Type B pancreatic cell (in vitro differentiated cells): ENCODE data around the gene GALNS. TPM values are rescaled to one million over a fixed set of nuclear protein-coding genes. Genes with fewer than 3 reads are reported as not detected.
A peak's percentile ranks its signal among the peaks of the same experiment; 100 is the strongest.

Experiments used
- DNase-seq: peaks from one replicate; pipeline ENCODE4 v3.0.0; 2021; ENCODE audit warnings: mixed read lengths; ENCODE audit not compliant: unreplicated experiment; ENCODE audit errors: extremely low spot score
- H3K27ac Mint-ChIP-seq: 2 replicates; pipeline ENCODE4 v1.8.0; 2021; ENCODE audit warnings: mild to moderate bottlenecking, mixed read lengths
- H3K27me3 Mint-ChIP-seq: 2 replicates; pipeline ENCODE4 v1.8.0; 2021; ENCODE audit warnings: mixed read lengths
- H3K36me3 Mint-ChIP-seq: 2 replicates; pipeline ENCODE4 v1.8.0; 2021; ENCODE audit warnings: mixed read lengths
- H3K4me1 Mint-ChIP-seq: one replicate; pipeline ENCODE4 v1.8.0; 2021; ENCODE audit warnings: mixed read lengths; ENCODE audit not compliant: unreplicated experiment
- H3K4me3 Mint-ChIP-seq: 2 replicates; pipeline ENCODE4 v1.8.0; 2021; ENCODE audit warnings: mild to moderate bottlenecking, mixed read lengths
- H3K9me3 Mint-ChIP-seq: 2 replicates; pipeline ENCODE4 v1.8.0; 2021; ENCODE audit warnings: mixed read lengths
- total RNA-seq: library from RNA; stranded (reverse); gene quantifications from 2 replicates; pipeline ENCODE4 v1.2.1, GENCODE V29; 2021; ENCODE audit warnings: low replicate concordance
- TF ChIP-seq, protein P1 (sequence below): fragments of 200-600 bp; sonication (generic); conservative IDR thresholded peaks from 2 replicates; pipeline ENCODE4 v1.5.0; 2021; ENCODE audit warnings: antibody characterized with exemption, mild to moderate bottlenecking

The GALNS gene
- total RNA-seq, 1 donor from 2014 or later, result 30.2 TPM

DNA sequence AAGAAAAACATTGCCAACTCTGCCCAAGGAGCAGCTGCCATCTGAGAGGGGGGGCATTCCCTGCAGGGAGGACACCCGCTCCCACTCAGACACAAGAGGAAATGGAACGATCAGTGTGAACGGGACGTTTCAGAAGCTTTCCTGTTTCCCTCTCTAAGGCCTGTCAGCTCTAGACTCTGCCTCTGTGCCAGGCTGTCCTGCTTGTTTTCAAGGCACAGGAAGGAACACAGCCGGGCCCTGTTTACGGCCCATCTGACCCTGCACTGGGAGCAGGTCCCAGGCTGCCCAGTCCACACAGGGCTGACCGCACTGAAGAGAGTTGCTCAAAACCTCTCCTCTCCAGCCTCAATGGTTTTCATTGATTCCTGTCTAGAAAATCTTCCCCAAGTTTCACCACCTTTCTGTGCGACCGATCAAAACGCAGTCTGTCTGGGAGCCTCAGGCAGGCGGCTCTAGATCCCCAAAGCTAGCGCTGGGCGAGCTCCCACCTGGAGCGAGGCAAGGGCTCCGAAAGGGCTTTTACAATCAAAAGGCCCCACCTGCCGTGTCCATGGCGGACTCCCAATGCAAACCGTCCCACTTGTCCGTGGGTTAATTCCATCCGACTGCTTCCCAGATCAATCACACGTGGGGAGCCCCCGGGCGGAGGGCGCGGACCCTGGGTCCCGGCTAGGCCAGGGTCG lies 73.2 kb downstream of the GALNS start:
- peaks cover 22% of the 10 kb centered on the region for H3K4me1 Mint-ChIP-seq
- H3K9me3 Mint-ChIP-seq, result no peaks in the 10 kb centered on the region
- TF ChIP-seq, protein P1, sequence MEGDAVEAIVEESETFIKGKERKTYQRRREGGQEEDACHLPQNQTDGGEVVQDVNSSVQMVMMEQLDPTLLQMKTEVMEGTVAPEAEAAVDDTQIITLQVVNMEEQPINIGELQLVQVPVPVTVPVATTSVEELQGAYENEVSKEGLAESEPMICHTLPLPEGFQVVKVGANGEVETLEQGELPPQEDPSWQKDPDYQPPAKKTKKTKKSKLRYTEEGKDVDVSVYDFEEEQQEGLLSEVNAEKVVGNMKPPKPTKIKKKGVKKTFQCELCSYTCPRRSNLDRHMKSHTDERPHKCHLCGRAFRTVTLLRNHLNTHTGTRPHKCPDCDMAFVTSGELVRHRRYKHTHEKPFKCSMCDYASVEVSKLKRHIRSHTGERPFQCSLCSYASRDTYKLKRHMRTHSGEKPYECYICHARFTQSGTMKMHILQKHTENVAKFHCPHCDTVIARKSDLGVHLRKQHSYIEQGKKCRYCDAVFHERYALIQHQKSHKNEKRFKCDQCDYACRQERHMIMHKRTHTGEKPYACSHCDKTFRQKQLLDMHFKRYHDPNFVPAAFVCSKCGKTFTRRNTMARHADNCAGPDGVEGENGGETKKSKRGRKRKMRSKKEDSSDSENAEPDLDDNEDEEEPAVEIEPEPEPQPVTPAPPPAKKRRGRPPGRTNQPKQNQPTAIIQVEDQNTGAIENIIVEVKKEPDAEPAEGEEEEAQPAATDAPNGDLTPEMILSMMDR, result no peak
- DNase-seq, result no peak
- H3K27ac Mint-ChIP-seq, result peak overlapping the region; percentile 86
- peak overlapping the region; percentile 84 for H3K4me3 Mint-ChIP-seq
- no peaks in the 10 kb centered on the region for H3K36me3 Mint-ChIP-seq
- H3K27me3 Mint-ChIP-seq, result peaks cover 26% of the 10 kb centered on the region

GRCh38 chr16:88782454-88783390 lies 74.0 kb downstream of the GALNS start:
- H3K9me3 Mint-ChIP-seq, result no peaks in the 10 kb centered on the region
- no peak for DNase-seq
- H3K27me3 Mint-ChIP-seq, result peaks cover 22% of the 10 kb centered on the region
- H3K4me3 Mint-ChIP-seq, result peak overlapping the region; percentile 84
- H3K27ac Mint-ChIP-seq, result peak overlapping the region; percentile 86
- TF ChIP-seq, protein P1, result no peak
- no peaks in the 10 kb centered on the region for H3K36me3 Mint-ChIP-seq
- peaks cover 22% of the 10 kb centered on the region for H3K4me1 Mint-ChIP-seq

- Mint-ChIP-seq H3K27me3 (peaks cover 16% of the 10 kb centered on the region), H3K27ac (peak overlapping the region; percentile 86), H3K9me3 (no peaks in the 10 kb centered on the region), H3K4me3 (no peak overlapping the region), H3K4me1 (peaks cover 22% of the 10 kb centered on the region), H3K36me3 (no peaks in the 10 kb centered on the region)
- no peak for DNase-seq
- TF ChIP-seq, protein P1, result no peak
These were observed 75.3 kb downstream of the GALNS start for GRCh38 chr16:88781140-88782077.

GRCh38 chr16:88780142-88781062 lies 76.3 kb downstream of the GALNS start:
- H3K27me3 Mint-ChIP-seq, result peaks cover 16% of the 10 kb centered on the region
- DNase-seq, result no peak
- no peaks in the 10 kb centered on the region for H3K36me3 Mint-ChIP-seq
- TF ChIP-seq, protein P1, result no peak
- H3K27ac Mint-ChIP-seq, result peak overlapping the region; percentile 26
- no peaks in the 10 kb centered on the region for H3K9me3 Mint-ChIP-seq
- H3K4me1 Mint-ChIP-seq, result peaks cover 22% of the 10 kb centered on the region
- no peak overlapping the region for H3K4me3 Mint-ChIP-seq
